PC-9 (cell line): ENCODE results near the gene OR7G3.

Experiments used
- CTCF ChIP-seq: fragments of 200-600 bp; sonication (generic); conservative IDR thresholded peaks from 2 replicates; pipeline ENCODE4 v1.6.1; 2017; ENCODE audit warnings: mixed run types, antibody characterized with exemption, mild to moderate bottlenecking, moderate library complexity
- EZH2 ChIP-seq: fragments of 200-600 bp; sonication (generic); IDR thresholded peaks from 2 replicates; pipeline ENCODE4 v1.8.0; 2017; ENCODE audit warnings: antibody characterized with exemption, low read depth

DNA sequence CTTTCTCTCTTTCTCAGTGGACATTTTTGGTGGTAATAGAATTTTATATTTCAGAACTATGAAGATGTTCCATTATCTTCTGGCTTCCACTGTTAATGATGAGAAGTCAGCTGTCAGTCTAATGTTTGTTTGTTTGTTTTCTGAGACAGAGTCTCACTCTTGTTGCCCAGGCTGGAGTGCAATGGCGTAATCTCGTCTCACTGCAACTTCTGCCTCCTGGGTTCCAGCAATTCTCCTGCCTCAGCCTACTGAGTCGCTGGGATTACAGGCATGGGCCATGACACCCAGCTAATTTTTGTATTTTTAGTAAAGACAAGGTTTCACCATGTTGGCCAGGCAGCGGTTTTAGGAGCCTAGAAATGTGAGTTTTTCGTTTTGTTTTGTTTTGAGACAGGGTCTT, 18.2 kb upstream of the OR7G3 start:
- TF ChIP-seq CTCF: no peak
- TF ChIP-seq EZH2: no peak
